ENCODE data around the gene SLC22A5. TPM values are rescaled to one million over a fixed set of nuclear protein-coding genes. Genes with fewer than 3 reads are reported as not detected.

SLC22A5 gene
- total RNA-seq, 1 experiment from 2014 or later, result 20.2 TPM

DNA sequence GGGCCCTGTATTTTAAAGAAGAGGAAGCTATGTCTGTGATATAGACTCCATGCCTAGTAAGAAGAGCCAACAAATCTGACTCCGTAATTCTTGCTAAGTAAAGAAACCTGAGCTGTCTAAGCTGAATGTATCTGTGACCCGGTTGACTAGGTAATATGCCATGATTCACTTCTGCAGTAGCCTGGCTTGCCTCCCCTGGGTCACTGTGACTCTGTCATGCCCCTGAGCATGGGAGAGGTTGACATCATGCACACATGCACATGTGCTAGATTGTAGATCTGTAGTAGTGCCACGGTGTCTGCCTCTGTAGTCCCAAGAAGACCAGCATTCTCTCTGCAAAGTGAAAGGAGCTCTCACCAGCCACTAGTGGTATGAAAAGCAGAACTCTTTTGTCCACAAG is 9.1 kb downstream of the SLC22A5 start:
- DNase-seq, result no peak
- H3K9me3 Mint-ChIP-seq (ENCODE audit: unreplicated experiment), result no peaks in the 10 kb centered on the region
- no peak overlapping the region for H3K4me3 ChIP-seq (ENCODE audit: low read depth, low read length)
- intact Hi-C loops (cut with micrococcal nuclease; ENCODE audit: unreplicated experiment), result no loop called here
- H3K9me3 ChIP-seq, result no peaks in the 10 kb centered on the region
- H3K36me3 Mint-ChIP-seq (ENCODE audit: insufficient read depth, unreplicated experiment), result peaks cover 6% of the 10 kb centered on the region
- H3K27ac Mint-ChIP-seq (ENCODE audit: unreplicated experiment), result no peak overlapping the region
- no peaks in the 10 kb centered on the region for H3K27me3 Mint-ChIP-seq (ENCODE audit: insufficient read depth, unreplicated experiment)
- no peaks in the 10 kb centered on the region for H3K27me3 ChIP-seq (replicated peaks; ENCODE audit: control insufficient read depth, insufficient read depth, low read length)
- no TSS peak for BruUV-seq (replicated peaks)
- peaks cover 4% of the 10 kb centered on the region; the same call in 1 of the 2 replicates for H3K4me1 ChIP-seq
- TF ChIP-seq, protein P1, sequence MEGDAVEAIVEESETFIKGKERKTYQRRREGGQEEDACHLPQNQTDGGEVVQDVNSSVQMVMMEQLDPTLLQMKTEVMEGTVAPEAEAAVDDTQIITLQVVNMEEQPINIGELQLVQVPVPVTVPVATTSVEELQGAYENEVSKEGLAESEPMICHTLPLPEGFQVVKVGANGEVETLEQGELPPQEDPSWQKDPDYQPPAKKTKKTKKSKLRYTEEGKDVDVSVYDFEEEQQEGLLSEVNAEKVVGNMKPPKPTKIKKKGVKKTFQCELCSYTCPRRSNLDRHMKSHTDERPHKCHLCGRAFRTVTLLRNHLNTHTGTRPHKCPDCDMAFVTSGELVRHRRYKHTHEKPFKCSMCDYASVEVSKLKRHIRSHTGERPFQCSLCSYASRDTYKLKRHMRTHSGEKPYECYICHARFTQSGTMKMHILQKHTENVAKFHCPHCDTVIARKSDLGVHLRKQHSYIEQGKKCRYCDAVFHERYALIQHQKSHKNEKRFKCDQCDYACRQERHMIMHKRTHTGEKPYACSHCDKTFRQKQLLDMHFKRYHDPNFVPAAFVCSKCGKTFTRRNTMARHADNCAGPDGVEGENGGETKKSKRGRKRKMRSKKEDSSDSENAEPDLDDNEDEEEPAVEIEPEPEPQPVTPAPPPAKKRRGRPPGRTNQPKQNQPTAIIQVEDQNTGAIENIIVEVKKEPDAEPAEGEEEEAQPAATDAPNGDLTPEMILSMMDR (IDR thresholded peaks at IDR 0.05; ENCODE audit: insufficient read depth in 1 of 2, low read depth in 1 of 2, low read length in 1 of 2, severe bottlenecking in 1 of 2, unreplicated experiment in 1 of 2), result no peak
- no peak overlapping the region for H3K4me3 Mint-ChIP-seq (ENCODE audit: unreplicated experiment)
- ChIA-PET CTCF (no interaction called here), POLR2A (no interaction called here)
- no peaks in the 10 kb centered on the region; the same call in 1 of the 2 replicates for H3K36me3 ChIP-seq (ENCODE audit: control insufficient read depth, insufficient read depth, low read length)
- peaks cover 8% of the 10 kb centered on the region for H3K4me1 Mint-ChIP-seq (ENCODE audit: low read depth, unreplicated experiment)

DNA sequence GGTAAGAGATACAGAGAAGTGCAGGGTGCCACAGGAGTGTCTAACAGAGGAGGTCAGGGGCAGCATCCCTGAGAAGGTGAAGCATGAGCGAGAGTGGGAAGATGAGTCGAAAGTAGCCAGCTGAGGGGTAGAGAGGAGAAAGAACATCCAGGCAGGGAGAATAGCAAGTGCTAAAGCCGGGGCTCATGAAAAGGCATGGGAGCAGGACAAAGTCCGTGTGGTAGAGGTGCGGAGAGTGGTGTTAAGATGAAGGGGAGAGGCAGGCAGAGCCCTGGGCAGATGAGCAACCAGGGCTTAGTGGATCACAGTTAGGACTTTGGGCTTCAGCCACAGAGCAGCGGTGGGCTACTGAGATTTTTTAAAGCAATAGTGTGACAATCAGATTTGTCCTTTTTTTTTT is 10.5 kb downstream of the SLC22A5 start:
- Histone ChIP-seq H3K36me3 (ENCODE audit: control insufficient read depth, insufficient read depth, low read length) (no peaks in the 10 kb centered on the region; the same call in 1 of the 2 replicates), H3K27me3 (replicated peaks; ENCODE audit: control insufficient read depth, insufficient read depth, low read length) (no peaks in the 10 kb centered on the region), H3K4me1 (no peaks in the 10 kb centered on the region), H3K9me3 (no peaks in the 10 kb centered on the region), H3K4me3 (ENCODE audit: low read depth, low read length) (no peak overlapping the region)
- CTCF ChIA-PET, result no interaction called here
- intact Hi-C loops (cut with micrococcal nuclease; ENCODE audit: unreplicated experiment), result loop anchor here (10.0 kb wide), 1 partner anchor 435 kb away; the partner anchor contains the start of gene SOWAHA
- Mint-ChIP-seq H3K27ac (ENCODE audit: unreplicated experiment) (no peak overlapping the region), H3K9me3 (ENCODE audit: unreplicated experiment) (no peaks in the 10 kb centered on the region), H3K36me3 (ENCODE audit: insufficient read depth, unreplicated experiment) (no peaks in the 10 kb centered on the region), H3K4me1 (ENCODE audit: low read depth, unreplicated experiment) (peaks cover 8% of the 10 kb centered on the region), H3K4me3 (ENCODE audit: unreplicated experiment) (no peak overlapping the region), H3K27me3 (ENCODE audit: insufficient read depth, unreplicated experiment) (no peaks in the 10 kb centered on the region)
- TF ChIP-seq, protein P1 (IDR thresholded peaks at IDR 0.05; ENCODE audit: insufficient read depth in 1 of 2, low read depth in 1 of 2, low read length in 1 of 2, severe bottlenecking in 1 of 2, unreplicated experiment in 1 of 2), result no peak
- DNase-seq, result no peak
- no TSS peak for BruUV-seq (replicated peaks)
- POLR2A ChIA-PET, result no interaction called here

DNA sequence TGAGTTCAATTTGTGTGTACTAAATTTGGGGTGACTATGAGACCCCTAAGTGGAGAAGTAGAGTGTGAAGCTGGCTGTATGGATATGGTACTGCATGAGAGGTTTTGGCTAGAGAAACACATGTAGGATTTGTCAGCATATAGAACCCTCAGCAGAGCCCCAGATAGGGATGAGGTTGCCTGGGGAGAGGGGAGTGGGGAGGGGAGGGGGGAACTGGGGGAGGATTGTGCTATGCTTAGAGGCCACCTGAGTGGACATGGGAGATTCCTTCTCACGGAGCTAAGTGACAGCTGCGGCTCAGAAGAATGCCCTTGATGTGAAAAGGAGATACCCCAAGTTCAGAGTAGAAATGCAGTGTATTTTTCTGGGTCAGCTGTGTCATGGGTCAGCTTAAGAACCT is 11.2 kb downstream of the SLC22A5 start:
- TF ChIP-seq, protein P1 (IDR thresholded peaks at IDR 0.05; ENCODE audit: insufficient read depth in 1 of 2, low read depth in 1 of 2, low read length in 1 of 2, severe bottlenecking in 1 of 2, unreplicated experiment in 1 of 2), result no peak
- no peak for DNase-seq
- Mint-ChIP-seq H3K27ac (ENCODE audit: unreplicated experiment) (no peak overlapping the region), H3K9me3 (ENCODE audit: unreplicated experiment) (no peaks in the 10 kb centered on the region), H3K4me1 (ENCODE audit: low read depth, unreplicated experiment) (peaks cover 8% of the 10 kb centered on the region), H3K4me3 (ENCODE audit: unreplicated experiment) (no peak overlapping the region), H3K27me3 (ENCODE audit: insufficient read depth, unreplicated experiment) (no peaks in the 10 kb centered on the region), H3K36me3 (ENCODE audit: insufficient read depth, unreplicated experiment) (no peaks in the 10 kb centered on the region)
- peaks cover 2% of the 10 kb centered on the region; the same call in 1 of the 2 replicates for H3K36me3 ChIP-seq (ENCODE audit: control insufficient read depth, insufficient read depth, low read length)
- H3K27me3 ChIP-seq (replicated peaks; ENCODE audit: control insufficient read depth, insufficient read depth, low read length), result no peaks in the 10 kb centered on the region
- intact Hi-C loops (cut with micrococcal nuclease; ENCODE audit: unreplicated experiment), result loop anchor here (10.0 kb wide), 1 partner anchor 434 kb away; the partner anchor contains the start of gene SOWAHA
- no TSS peak for BruUV-seq (replicated peaks)
- POLR2A ChIA-PET, result no interaction called here
- H3K9me3 ChIP-seq, result no peaks in the 10 kb centered on the region
- no peaks in the 10 kb centered on the region for H3K4me1 ChIP-seq
- no peak overlapping the region for H3K4me3 ChIP-seq (ENCODE audit: low read depth, low read length)
- CTCF ChIA-PET, result interaction anchor here (0.6 kb wide), 1 partner anchor 128 kb away, joined by 3 read pairs; no protein-coding TSS in a partner anchor
